HepG2 (cell line): ENCODE results near the gene TNFAIP8L2. TPM values are rescaled to one million over a fixed set of nuclear protein-coding genes. Genes with fewer than 3 reads are reported as not detected.

Experiments
- ATAC-seq: fragments of 200-7000 bp; cut with Tn5 transposase; 3 replicates; pipeline ENCODE4 v1.9.1; 2020; ENCODE audit warnings: mild to moderate bottlenecking, moderate library complexity
- BruUV-seq: library from RNA; stranded (reverse); fragments of 400-500 nt; replicated peaks from 2 replicates; lab custom pipeline; 2021; lab: Mats Ljungman, UMichigan
- CTCF ChIA-PET: fragments of 300-600 bp; formaldehyde crosslinking; extraction: SDS; loops from one replicate; lab custom pipeline; 2021; ENCODE audit warnings: low total read pairs, inconsistent platforms, low intra/inter-chr PET ratio; lab: Yijun Ruan, JAX
- POLR2A ChIA-PET: fragments of 350-600 bp; sonication (Branson Sonifier 250); formaldehyde crosslinking; loops from one replicate; lab custom pipeline; 2020; ENCODE audit warnings: antibody characterized with exemption, inconsistent platforms; lab: Yijun Ruan, JAX
- DNase-seq: peaks from one replicate; pipeline ENCODE4 v3.0.0-alpha.2; 2015; ENCODE audit warnings: low spot score
- FAIRE-seq: peaks from 3 replicates; lab custom pipeline; 2011; peaks lifted over from hg19 to GRCh38; lab: Jason Lieb, UNC
- H2AFZ ChIP-seq: one replicate; pipeline ENCODE4 v1.6.1; 2011; ENCODE audit warnings: low read length, inconsistent platforms
- H3K27ac ChIP-seq: fragments of 300-600 bp; 3 replicates; pipeline ENCODE4 v1.8.0; 2011; ENCODE audit warnings: mixed run types, mild to moderate bottlenecking, mixed read lengths, low read length, inconsistent platforms; ENCODE audit not compliant: insufficient read depth; ENCODE audit errors: extremely low read length
- H3K27me3 ChIP-seq, 2 experiments: fragments of 200-600 bp in 1 of 2; 2 replicates in 1 of 2; 3 replicates in 1 of 2; pipeline versions ENCODE4 v1.6.0 to v1.8.0; 2011; ENCODE audit warnings: low read length in 2 of 2, mild to moderate bottlenecking in 2 of 2, moderate library complexity in 2 of 2, inconsistent platforms in 1 of 2; ENCODE audit not compliant: insufficient read depth in 2 of 2, control insufficient read depth in 1 of 2
- H3K36me3 ChIP-seq, 2 experiments: fragments of 200-600 bp in 1 of 2; replicated peaks in 1 of 2; 2 replicates in 1 of 2; 3 replicates in 1 of 2; pipeline versions ENCODE4 v1.5.1 to v1.8.0; 2011; ENCODE audit warnings: low read length in 2 of 2, inconsistent platforms in 1 of 2; ENCODE audit not compliant: insufficient read depth in 2 of 2, control insufficient read depth in 1 of 2
- H3K4me1 ChIP-seq: 2 replicates; pipeline ENCODE4 v1.5.1; 2012; ENCODE audit warnings: low read length, inconsistent platforms; ENCODE audit not compliant: insufficient read depth
- H3K4me2 ChIP-seq: 2 replicates; pipeline ENCODE4 v1.6.0; 2011; ENCODE audit warnings: low read depth, low read length, inconsistent platforms
- H3K4me3 ChIP-seq, 3 experiments: fragments of 200-600 bp in 1 of 3; sonication (generic), shearing (Covaris generic) in 1 of 3; replicated peaks in 1 of 3; 2 replicates each; pipeline ENCODE4 v1.5.1; 2011 to 2016; ENCODE audit warnings: low read length in 3 of 3, inconsistent platforms in 2 of 3, low read depth in 2 of 3, mild to moderate bottlenecking in 2 of 3, control low read depth in 1 of 3, mixed read lengths in 1 of 3; ENCODE audit not compliant: insufficient read depth in 1 of 3
- H3K79me2 ChIP-seq: one replicate; pipeline ENCODE4 v1.6.1; 2011; ENCODE audit warnings: low read length, inconsistent platforms; ENCODE audit not compliant: insufficient read depth
- H3K9ac ChIP-seq: 2 replicates; pipeline ENCODE4 v1.6.0; 2011; ENCODE audit warnings: mild to moderate bottlenecking, low read depth, low read length, inconsistent platforms; ENCODE audit not compliant: insufficient read depth
- H3K9me3 ChIP-seq: 2 replicates; pipeline ENCODE4 v1.5.1; 2012; ENCODE audit warnings: mild to moderate bottlenecking, low read length
- H4K20me1 ChIP-seq: 2 replicates; pipeline ENCODE4 v1.6.0; 2011; ENCODE audit warnings: inconsistent platforms, mild to moderate bottlenecking, low read length, moderate library complexity; ENCODE audit not compliant: insufficient read depth
- HMG20B ChIP-seq: conservative IDR thresholded peaks from 2 replicates; pipeline ENCODE4 v1.6.1; 2016; ENCODE audit warnings: missing genetic modification reagents, missing compliant biosample characterization
- MYNN ChIP-seq: sonication (generic); formaldehyde crosslinking; IDR thresholded peaks from 2 replicates; pipeline ENCODE4 v1.4.0; 2020; ENCODE audit warnings: mild to moderate bottlenecking, low read depth, missing genetic modification reagents
- NAIF1 ChIP-seq: sonication (generic); formaldehyde crosslinking; IDR thresholded peaks from 2 replicates; pipeline ENCODE4 v1.5.0; 2020; ENCODE audit warnings: mild to moderate bottlenecking, missing genetic modification reagents, borderline replicate concordance
- RCOR2 ChIP-seq: IDR thresholded peaks from 2 replicates; pipeline ENCODE4 v1.6.1; 2016; ENCODE audit warnings: missing biosample characterization, missing genetic modification reagents
- SP4 ChIP-seq: sonication (generic); formaldehyde crosslinking; IDR thresholded peaks from 2 replicates; pipeline ENCODE4 v1.8.1; 2023; ENCODE audit warnings: mild to moderate bottlenecking, missing genetic modification reagents
- YEATS2 ChIP-seq: sonication (generic); formaldehyde crosslinking; IDR thresholded peaks from 2 replicates; pipeline ENCODE4 v1.4.0; 2020; ENCODE audit warnings: missing genetic modification reagents, borderline replicate concordance
- ZFAT ChIP-seq: sonication (generic); formaldehyde crosslinking; conservative IDR thresholded peaks from 2 replicates; pipeline ENCODE4 v1.8.1; 2023; ENCODE audit warnings: missing genetic modification reagents, inconsistent platforms
- ZNF234 ChIP-seq: sonication (generic); formaldehyde crosslinking; conservative IDR thresholded peaks from 2 replicates; pipeline ENCODE4 v1.5.1; 2020; ENCODE audit warnings: mild to moderate bottlenecking, missing genetic modification reagents
- ZNF264 ChIP-seq: sonication (generic); formaldehyde crosslinking; IDR thresholded peaks from 2 replicates; pipeline ENCODE4 v1.4.0; 2020; ENCODE audit warnings: missing genetic modification reagents
- ZNF430 ChIP-seq: sonication (generic); formaldehyde crosslinking; IDR thresholded peaks from 2 replicates; pipeline ENCODE4 v1.9.0; 2021; ENCODE audit warnings: mild to moderate bottlenecking, missing genetic modification reagents
- ZNF572 ChIP-seq: sonication (generic); formaldehyde crosslinking; IDR thresholded peaks from 2 replicates; pipeline ENCODE4 v1.5.1; 2020; ENCODE audit warnings: mild to moderate bottlenecking, missing genetic modification reagents
- ZNF749 ChIP-seq: sonication (generic); formaldehyde crosslinking; IDR thresholded peaks from 2 replicates; pipeline ENCODE4 v1.8.0; 2022; ENCODE audit warnings: mild to moderate bottlenecking, missing genetic modification reagents, moderate library complexity, borderline replicate concordance
- ZNF879 ChIP-seq: sonication (generic); formaldehyde crosslinking; IDR thresholded peaks from 2 replicates; pipeline ENCODE4 v1.8.1; 2023; ENCODE audit warnings: missing genetic modification reagents
- ZSCAN30 ChIP-seq: sonication (generic); formaldehyde crosslinking; IDR thresholded peaks from 2 replicates; pipeline ENCODE4 v1.5.0; 2020; ENCODE audit warnings: mild to moderate bottlenecking, missing genetic modification reagents
- WGBS: methylation state at CpG from one replicate; pipeline ENCODE4 v1.1.6; 2017; ENCODE audit warnings: low lambda C conversion rate; 5-methylcytosine and 5-hydroxymethylcytosine counted together
- in situ Hi-C: cut with HindIII; loops from 2 replicates; pipeline ENCODE4 v1.10.0; 2017; ENCODE audit warnings: low pct_unique_long_range_greater_than_20kb; ENCODE audit not compliant: extremely low pct_ligation_motif_present
- intact Hi-C: fragments of 100-400 bp; cut with micrococcal nuclease; formaldehyde crosslinking; loops from one replicate; pipeline ENCODE4 v1.10.0; 2022; ENCODE audit not compliant: unreplicated experiment
- polyA plus RNA-seq, 8 experiments: library from polyadenylated mRNA; depleted of rRNA in 3 of 8; stranded (reverse) in 7 of 8; unstranded in 1 of 8; fragments of >200 nt; fragmentation: Illumina TruSeq in 4 of 8; extraction: Trizol in 4 of 8; gene quantifications; 2 replicates each; pipeline versions ENCODE4 v1.2.1 to v1.2.3, GENCODE V29; 2011 to 2016; ENCODE audit warnings: low read depth in 4 of 8, missing spikeins in 1 of 8, mixed read lengths in 1 of 8; ENCODE audit not compliant: insufficient read depth in 1 of 8
- total RNA-seq, 5 experiments: library from RNA; depleted of rRNA; stranded (reverse); fragments of >200 nt; fragmentation: Illumina TruSeq; extraction: Trizol; gene quantifications; 2 replicates each; pipeline ENCODE4 v1.2.3, GENCODE V29; 2016; ENCODE audit warnings: low read depth in 1 of 5
- TF ChIP-seq, protein P1 (sequence below): sonication (generic); formaldehyde crosslinking; conservative IDR thresholded peaks from 2 replicates; pipeline ENCODE4 v1.4.0; 2020; ENCODE audit warnings: missing genetic modification reagents
- TF ChIP-seq, protein P2 (sequence below): sonication (generic); formaldehyde crosslinking; IDR thresholded peaks from 2 replicates; pipeline ENCODE4 v1.5.0; 2020; ENCODE audit warnings: mild to moderate bottlenecking, low read depth, missing genetic modification reagents, borderline replicate concordance
- TF ChIP-seq, protein P3 (sequence below): sonication (generic); formaldehyde crosslinking; IDR thresholded peaks from 2 replicates; pipeline ENCODE4 v1.4.0; 2020; ENCODE audit warnings: low read depth, mild to moderate bottlenecking, missing genetic modification reagents
- TF ChIP-seq, protein P4 (sequence below): sonication (generic); formaldehyde crosslinking; IDR thresholded peaks from 2 replicates; pipeline ENCODE4 v1.5.0; 2020; ENCODE audit warnings: missing genetic modification reagents

Gene TNFAIP8L2
- total and polyA plus RNA-seq, 2 of the 13 experiments (the other 11 are each of a cell fraction or from before 2014, with no cell fraction given): not detected

DNA sequence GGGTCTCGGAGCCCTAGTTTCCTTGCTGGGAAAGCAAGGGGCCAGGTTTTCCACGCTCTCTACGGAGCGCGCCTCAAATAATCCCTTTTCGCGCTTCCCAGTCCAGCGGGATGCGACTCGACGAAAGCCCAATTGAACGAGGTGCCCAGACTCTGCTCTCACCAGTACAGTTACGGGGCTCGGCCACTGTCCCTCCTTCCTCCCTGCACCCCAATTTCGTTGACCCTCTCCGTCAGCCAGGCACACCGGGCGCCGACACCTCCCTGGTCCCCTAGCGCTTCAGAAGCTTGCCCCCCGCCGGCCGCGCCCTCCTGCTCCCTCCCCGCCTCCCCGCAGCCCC lies 10.4 kb upstream of the TNFAIP8L2 start (continued):
- no peak for TF ChIP-seq SP4
- TF ChIP-seq YEATS2: no peak

DNA sequence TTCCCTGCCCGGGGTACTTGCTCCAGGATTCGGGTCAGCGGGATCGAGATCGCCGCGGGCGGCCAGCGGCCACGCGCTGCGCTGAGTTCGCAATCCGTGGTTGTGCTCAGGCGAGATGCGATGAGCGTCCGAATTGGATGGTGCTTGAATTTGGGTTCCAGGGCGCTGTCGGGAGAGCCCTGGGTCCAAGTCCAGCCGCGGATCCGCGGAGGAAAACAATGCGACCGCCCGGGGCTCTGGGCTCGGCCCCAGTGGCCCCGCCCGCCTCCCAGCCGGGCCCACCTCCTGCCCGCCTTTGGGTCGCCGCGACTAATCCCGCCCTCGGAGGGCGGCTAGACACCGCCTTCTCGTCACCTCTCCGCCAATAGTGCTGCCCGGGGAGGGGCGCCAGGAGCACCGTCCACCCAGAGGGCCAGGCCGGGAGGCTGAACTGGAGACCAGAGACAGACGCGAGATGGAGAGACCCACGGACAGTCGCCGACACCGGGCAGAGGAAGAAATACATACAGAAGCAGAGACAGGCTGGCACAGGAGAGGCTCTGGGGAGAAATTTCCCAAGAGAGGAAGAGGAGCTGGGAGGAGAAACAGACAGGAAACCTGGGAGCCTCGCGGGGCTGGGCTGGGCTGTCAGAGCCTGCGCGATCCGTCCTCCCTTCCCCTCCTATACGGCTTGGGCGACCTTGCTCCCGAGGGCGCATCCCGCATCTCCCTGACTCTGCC lies 9.9 kb upstream of the TNFAIP8L2 start, which contains the start of gene SEMA6C:
TSS of gene SEMA6C (minus strand) at position 220 of the 720 bp plus-strand sequence. CDS start 4,010 bp downstream, outside the sequence.
- intact Hi-C loops: loop anchor here (1.0 to 5.0 kb wide), 2 partner anchors 122 to 134 kb away; no protein-coding TSS in a partner anchor
- POLR2A ChIA-PET: no interaction called here
- Histone ChIP-seq H3K27me3 (no peaks in the 10 kb centered on the region), H3K4me1 (peaks cover 33% of the 10 kb centered on the region), H3K9ac (peak within 1 kb of the TSS; percentile 63), H3K4me2 (peak within 1 kb of the TSS; percentile 95), H2AFZ (peak within 1 kb of the TSS; percentile 46), H3K9me3 (no peaks in the 10 kb centered on the region), H3K4me3 (peak within 1 kb of the TSS; percentile 73 to 77 (median 77)), H4K20me1 (no peaks in the 10 kb centered on the region), H3K79me2 (no peaks in the 10 kb centered on the region), H3K27ac (peak within 1 kb of the TSS; percentile 55), H3K36me3 (no peaks in the 10 kb centered on the region)
- peak; percentile 98 for ATAC-seq
- WGBS: 0% methylated on average over 31 of the region's 61 CpGs
- in situ Hi-C loops: no loop called here
- DNase-seq: peak; percentile 82
- FAIRE-seq: peak; percentile 72
- CTCF ChIA-PET: no interaction called here
- no TSS peak for BruUV-seq
- TF ChIP-seq ZFAT (no peak), MYNN (CRISPR knock-in tag) (no peak), ZSCAN30 (no peak), NAIF1 (CRISPR knock-in tag) (no peak; the same call in 1 of the 2 replicates), ZNF264 (CRISPR knock-in tag) (no peak; the same call in 1 of the 2 replicates), RCOR2 (no peak), ZNF749 (CRISPR knock-in tag) (no peak), ZNF572 (CRISPR knock-in tag) (0 out of 2 replicates have a peak, but pooled peaks have one; percentile 12), ZNF879 (CRISPR knock-in tag) (peak; percentile 75; the same call in 1 of the 2 replicates), ZNF234 (0 out of 2 replicates have a peak, but pooled peaks have one; percentile 51), ZNF430 (CRISPR knock-in tag) (0 out of 2 replicates have a peak, but pooled peaks have one; percentile 51), HMG20B (CRISPR knock-in tag) (peak; percentile 29; the same call in 1 of the 2 replicates)
- TF ChIP-seq, protein P1, sequence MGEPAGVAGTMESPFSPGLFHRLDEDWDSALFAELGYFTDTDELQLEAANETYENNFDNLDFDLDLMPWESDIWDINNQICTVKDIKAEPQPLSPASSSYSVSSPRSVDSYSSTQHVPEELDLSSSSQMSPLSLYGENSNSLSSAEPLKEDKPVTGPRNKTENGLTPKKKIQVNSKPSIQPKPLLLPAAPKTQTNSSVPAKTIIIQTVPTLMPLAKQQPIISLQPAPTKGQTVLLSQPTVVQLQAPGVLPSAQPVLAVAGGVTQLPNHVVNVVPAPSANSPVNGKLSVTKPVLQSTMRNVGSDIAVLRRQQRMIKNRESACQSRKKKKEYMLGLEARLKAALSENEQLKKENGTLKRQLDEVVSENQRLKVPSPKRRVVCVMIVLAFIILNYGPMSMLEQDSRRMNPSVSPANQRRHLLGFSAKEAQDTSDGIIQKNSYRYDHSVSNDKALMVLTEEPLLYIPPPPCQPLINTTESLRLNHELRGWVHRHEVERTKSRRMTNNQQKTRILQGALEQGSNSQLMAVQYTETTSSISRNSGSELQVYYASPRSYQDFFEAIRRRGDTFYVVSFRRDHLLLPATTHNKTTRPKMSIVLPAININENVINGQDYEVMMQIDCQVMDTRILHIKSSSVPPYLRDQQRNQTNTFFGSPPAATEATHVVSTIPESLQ (CRISPR knock-in tag): no peak
- TF ChIP-seq, protein P2, sequence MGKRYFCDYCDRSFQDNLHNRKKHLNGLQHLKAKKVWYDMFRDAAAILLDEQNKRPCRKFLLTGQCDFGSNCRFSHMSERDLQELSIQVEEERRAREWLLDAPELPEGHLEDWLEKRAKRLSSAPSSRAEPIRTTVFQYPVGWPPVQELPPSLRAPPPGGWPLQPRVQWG (CRISPR knock-in tag): no peak
- TF ChIP-seq, protein P3, sequence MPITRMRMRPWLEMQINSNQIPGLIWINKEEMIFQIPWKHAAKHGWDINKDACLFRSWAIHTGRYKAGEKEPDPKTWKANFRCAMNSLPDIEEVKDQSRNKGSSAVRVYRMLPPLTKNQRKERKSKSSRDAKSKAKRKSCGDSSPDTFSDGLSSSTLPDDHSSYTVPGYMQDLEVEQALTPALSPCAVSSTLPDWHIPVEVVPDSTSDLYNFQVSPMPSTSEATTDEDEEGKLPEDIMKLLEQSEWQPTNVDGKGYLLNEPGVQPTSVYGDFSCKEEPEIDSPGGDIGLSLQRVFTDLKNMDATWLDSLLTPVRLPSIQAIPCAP (CRISPR knock-in tag): no peak
- TF ChIP-seq, protein P4, sequence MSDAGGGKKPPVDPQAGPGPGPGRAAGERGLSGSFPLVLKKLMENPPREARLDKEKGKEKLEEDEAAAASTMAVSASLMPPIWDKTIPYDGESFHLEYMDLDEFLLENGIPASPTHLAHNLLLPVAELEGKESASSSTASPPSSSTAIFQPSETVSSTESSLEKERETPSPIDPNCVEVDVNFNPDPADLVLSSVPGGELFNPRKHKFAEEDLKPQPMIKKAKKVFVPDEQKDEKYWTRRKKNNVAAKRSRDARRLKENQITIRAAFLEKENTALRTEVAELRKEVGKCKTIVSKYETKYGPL (CRISPR knock-in tag): no peak
